Endothelial cell of umbilical vein (primary cell): ENCODE measurements around the gene PHOSPHO1. TPM values are rescaled to one million over a fixed set of nuclear protein-coding genes. Genes with fewer than 3 reads are reported as not detected.

Source experiments
- BruUV-seq: library from RNA; stranded (reverse); fragments of 400-500 nt; replicated peaks from 2 replicates; lab custom pipeline; 2021; lab: Mats Ljungman, UMichigan
- CTCF ChIA-PET: fragments of 300-600, 350-600 bp; sonication (Branson Sonifier 250); formaldehyde crosslinking; loops from one replicate; lab custom pipeline; 2021; ENCODE audit warnings: antibody characterized with exemption, inconsistent platforms; lab: Charles Lee
- POLR2A ChIA-PET: fragments of 300-600, 350-600 bp; sonication (Branson Sonifier 250); formaldehyde crosslinking; loops from one replicate; lab custom pipeline; 2021; ENCODE audit warnings: antibody characterized with exemption, inconsistent platforms; lab: Charles Lee
- DNase-seq: peaks from one replicate; pipeline ENCODE4 v3.0.0-alpha.2; 2011; ENCODE audit warnings: low read depth, low spot score
- FAIRE-seq: peaks from 2 replicates; lab custom pipeline; 2011; peaks lifted over from hg19 to GRCh38; lab: Jason Lieb, UNC
- H2AFZ ChIP-seq: 2 replicates; pipeline ENCODE4 v1.6.0; 2012; ENCODE audit warnings: low read depth, low read length, control low read depth, inconsistent platforms
- H3K27ac ChIP-seq: 2 replicates; pipeline ENCODE4 v1.5.1; 2011; ENCODE audit warnings: low read depth, mild to moderate bottlenecking, control low read depth, low read length, moderate library complexity; ENCODE audit not compliant: insufficient read depth
- H3K27me3 ChIP-seq, 2 experiments: 2 replicates each; pipeline versions ENCODE4 v1.6.0 to v1.6.1; 2011; ENCODE audit warnings: low read length in 2 of 2, mixed read lengths in 1 of 2; ENCODE audit not compliant: control insufficient read depth in 2 of 2, insufficient read depth in 2 of 2
- H3K36me3 ChIP-seq, 2 experiments: 2 replicates in 1 of 2; 3 replicates in 1 of 2; pipeline ENCODE4 v1.5.1; 2011; ENCODE audit warnings: low read length in 2 of 2, mild to moderate bottlenecking in 1 of 2, moderate library complexity in 1 of 2; ENCODE audit not compliant: control insufficient read depth in 2 of 2, insufficient read depth in 2 of 2; ENCODE audit errors: extremely low read depth in 1 of 2
- H3K4me1 ChIP-seq: 3 replicates; pipeline ENCODE4 v1.5.1; 2011; ENCODE audit warnings: mild to moderate bottlenecking, low read length; ENCODE audit not compliant: control insufficient read depth, insufficient read depth; ENCODE audit errors: extremely low read depth
- H3K4me2 ChIP-seq: 2 replicates; pipeline ENCODE4 v1.6.1; 2011; ENCODE audit warnings: low read length, control low read depth, mixed read lengths; ENCODE audit not compliant: insufficient read depth
- H3K4me3 ChIP-seq, 3 experiments: fragments of 200-600 bp in 1 of 3; sonication (generic), shearing (Covaris generic) in 1 of 3; replicated peaks in 1 of 3; 2 replicates each; pipeline ENCODE4 v1.5.1; 2011 to 2016; ENCODE audit warnings: control low read depth in 3 of 3, low read length in 3 of 3, mild to moderate bottlenecking in 2 of 3, inconsistent platforms in 1 of 3, low read depth in 1 of 3, moderate library complexity in 1 of 3; ENCODE audit not compliant: insufficient read depth in 1 of 3
- H3K79me2 ChIP-seq: 2 replicates; pipeline ENCODE4 v1.6.0; 2012; ENCODE audit warnings: low read length, inconsistent platforms; ENCODE audit not compliant: control insufficient read depth, insufficient read depth
- H3K9ac ChIP-seq: replicated peaks from 2 replicates; pipeline ENCODE3; 2011; ENCODE audit warnings: low read length, control low read depth; ENCODE audit not compliant: insufficient read depth; ENCODE audit errors: extremely low read depth
- H3K9me1 ChIP-seq: replicated peaks from 3 replicates; pipeline ENCODE4 v1.6.0; 2011; ENCODE audit warnings: mild to moderate bottlenecking, low read length; ENCODE audit not compliant: control insufficient read depth, insufficient read depth; ENCODE audit errors: extremely low read depth
- H3K9me3 ChIP-seq: replicated peaks from 2 replicates; pipeline ENCODE4 v1.5.1; 2012; ENCODE audit warnings: low read length, inconsistent platforms; ENCODE audit not compliant: control insufficient read depth, insufficient read depth
- H4K20me1 ChIP-seq: replicated peaks from 2 replicates; pipeline ENCODE3; 2011; ENCODE audit warnings: mild to moderate bottlenecking, low read length; ENCODE audit not compliant: control insufficient read depth, insufficient read depth; ENCODE audit errors: extremely low read depth
- EZH2 ChIP-seq: IDR thresholded peaks from 2 replicates; pipeline ENCODE4 v1.6.1; 2012; ENCODE audit warnings: borderline replicate concordance, low read depth, mild to moderate bottlenecking, moderate library complexity, low read length, inconsistent platforms; ENCODE audit not compliant: severe bottlenecking
- FOS ChIP-seq: IDR thresholded peaks from 2 replicates; pipeline ENCODE4 v1.6.1; 2011; ENCODE audit warnings: mild to moderate bottlenecking, low read length, moderate library complexity, borderline replicate concordance; ENCODE audit not compliant: insufficient read depth
- GATA2 ChIP-seq: IDR thresholded peaks from 2 replicates; pipeline ENCODE4 v1.7.0; 2011; ENCODE audit warnings: low read depth, mild to moderate bottlenecking, moderate library complexity, mixed read lengths, low read length; ENCODE audit not compliant: insufficient read length, insufficient read depth
- MYC ChIP-seq: IDR thresholded peaks from one replicate; pipeline ENCODE4 v1.6.1; 2011; ENCODE audit warnings: mild to moderate bottlenecking, low read depth, low read length
- POLR2A ChIP-seq: IDR thresholded peaks from 2 replicates; pipeline ENCODE4 v1.6.1; 2012; ENCODE audit warnings: low read depth, mild to moderate bottlenecking, control low read depth, low read length
- POLR2AphosphoS5 ChIP-seq: IDR thresholded peaks from 2 replicates; pipeline ENCODE4 v1.6.1; 2012; ENCODE audit warnings: low read depth, mild to moderate bottlenecking, control low read depth, low read length, moderate library complexity; ENCODE audit not compliant: insufficient read depth
- dilution Hi-C: fragments of 300-500 bp; cut with MboI; formaldehyde crosslinking; loops from one replicate; pipeline ENCODE4 v1.15.0; 2019; ENCODE audit warnings: low sequenced_read_pairs; ENCODE audit not compliant: extremely low pct_ligation_motif_present
- intact Hi-C: fragments of 100-400 bp; cut with micrococcal nuclease; formaldehyde crosslinking; loops from one replicate; pipeline ENCODE4 v1.10.0; 2022
- polyA plus RNA-seq, 4 experiments: library from polyadenylated mRNA; depleted of rRNA in 3 of 4; stranded (reverse) in 3 of 4; unstranded in 1 of 4; fragments of >200 nt; gene quantifications; 2 replicates each; pipeline versions ENCODE4 v1.2.1 to v1.2.3, GENCODE V29; 2011 to 2012; ENCODE audit warnings: missing spikeins in 1 of 4
- total RNA-seq: library from RNA; stranded (reverse); gene quantifications from 2 replicates; pipeline ENCODE4 v1.2.3, GENCODE V29; 2021
- TF ChIP-seq, protein P1 (sequence below): IDR thresholded peaks from 2 replicates; pipeline ENCODE4 v1.6.1; 2011; ENCODE audit not compliant: insufficient read depth, insufficient read length
- TF ChIP-seq, protein P2 (sequence below), 2 donors: IDR thresholded peaks; 1 replicate in 1 of 2; 2 replicates in 1 of 2; pipeline ENCODE4 v1.5.1; 2011; ENCODE audit warnings: low read length in 2 of 2, mild to moderate bottlenecking in 2 of 2, moderate library complexity in 2 of 2, control low read depth in 1 of 2, inconsistent platforms in 1 of 2, low read depth in 1 of 2; ENCODE audit not compliant: insufficient read depth in 1 of 2; ENCODE audit errors: extremely low read depth in 1 of 2

The PHOSPHO1 gene
- total and polyA plus RNA-seq, 2 donors (not counting 3 experiments of a cell fraction or from before 2014, with no cell fraction given), result 0.23 TPM; not detected in 1

DNA sequence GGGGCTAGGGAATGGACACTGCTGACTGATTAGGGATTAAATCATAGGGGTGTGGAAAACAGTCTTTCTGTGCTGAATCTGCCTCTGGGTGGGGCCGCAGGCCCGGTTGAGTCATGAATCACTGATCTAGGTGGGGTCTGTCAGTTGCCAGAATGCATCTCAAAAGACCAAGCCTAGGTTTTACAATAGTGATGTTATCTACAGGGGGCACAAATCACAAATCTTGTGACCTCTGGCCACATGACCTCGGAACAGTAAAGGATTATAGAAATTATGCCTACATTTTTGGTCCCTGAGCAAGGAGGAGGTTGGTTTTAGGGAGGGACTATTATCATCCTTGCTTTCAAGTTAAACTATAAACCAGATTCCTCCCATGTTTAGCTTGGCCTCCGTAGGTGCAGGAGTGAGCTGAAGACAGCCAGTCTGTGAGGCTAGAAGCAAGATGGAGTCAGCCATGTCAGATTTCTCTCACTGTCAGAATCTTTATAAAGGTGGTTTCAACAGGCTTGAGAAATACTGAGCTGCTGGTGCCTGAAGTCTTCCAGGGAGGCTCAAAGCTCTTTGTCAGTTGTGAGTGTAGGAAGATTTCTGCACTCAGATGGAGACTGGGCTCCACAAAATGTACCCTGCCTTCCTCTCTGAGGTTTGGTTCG, 33.1 kb downstream of the PHOSPHO1 start:
- no peaks in the 10 kb centered on the region for H3K36me3 ChIP-seq
- H3K9me1 ChIP-seq, result no peaks in the 10 kb centered on the region
- no TSS peak for BruUV-seq
- FAIRE-seq (no peak), DNase-seq (no peak)
- no peak overlapping the region for H3K9ac ChIP-seq
- no peaks in the 10 kb centered on the region for H3K9me3 ChIP-seq
- H3K4me1 ChIP-seq, result peaks cover 18% of the 10 kb centered on the region
- ChIA-PET CTCF (interaction anchor here (1.1 to 15.9 kb wide), 5 partner anchors 12 to 93 kb away, joined by 8 to 212 read pairs (median 10); partner anchors contain the start of genes ABI3, GNGT2 and PHOSPHO1), POLR2A (no interaction called here)
- no peaks in the 10 kb centered on the region for H3K79me2 ChIP-seq
- no peak overlapping the region for H3K27ac ChIP-seq
- H2AFZ ChIP-seq, result no peak overlapping the region
- intact Hi-C loops, result no loop called here
- no peaks in the 10 kb centered on the region for H3K27me3 ChIP-seq
- TF ChIP-seq POLR2A, result no peak
- TF ChIP-seq EZH2, result no peak
- TF ChIP-seq, protein P1, sequence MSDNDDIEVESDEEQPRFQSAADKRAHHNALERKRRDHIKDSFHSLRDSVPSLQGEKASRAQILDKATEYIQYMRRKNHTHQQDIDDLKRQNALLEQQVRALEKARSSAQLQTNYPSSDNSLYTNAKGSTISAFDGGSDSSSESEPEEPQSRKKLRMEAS, result no peak
- TF ChIP-seq MYC, result no peak
- TF ChIP-seq FOS, result no peak
- TF ChIP-seq, protein P2, sequence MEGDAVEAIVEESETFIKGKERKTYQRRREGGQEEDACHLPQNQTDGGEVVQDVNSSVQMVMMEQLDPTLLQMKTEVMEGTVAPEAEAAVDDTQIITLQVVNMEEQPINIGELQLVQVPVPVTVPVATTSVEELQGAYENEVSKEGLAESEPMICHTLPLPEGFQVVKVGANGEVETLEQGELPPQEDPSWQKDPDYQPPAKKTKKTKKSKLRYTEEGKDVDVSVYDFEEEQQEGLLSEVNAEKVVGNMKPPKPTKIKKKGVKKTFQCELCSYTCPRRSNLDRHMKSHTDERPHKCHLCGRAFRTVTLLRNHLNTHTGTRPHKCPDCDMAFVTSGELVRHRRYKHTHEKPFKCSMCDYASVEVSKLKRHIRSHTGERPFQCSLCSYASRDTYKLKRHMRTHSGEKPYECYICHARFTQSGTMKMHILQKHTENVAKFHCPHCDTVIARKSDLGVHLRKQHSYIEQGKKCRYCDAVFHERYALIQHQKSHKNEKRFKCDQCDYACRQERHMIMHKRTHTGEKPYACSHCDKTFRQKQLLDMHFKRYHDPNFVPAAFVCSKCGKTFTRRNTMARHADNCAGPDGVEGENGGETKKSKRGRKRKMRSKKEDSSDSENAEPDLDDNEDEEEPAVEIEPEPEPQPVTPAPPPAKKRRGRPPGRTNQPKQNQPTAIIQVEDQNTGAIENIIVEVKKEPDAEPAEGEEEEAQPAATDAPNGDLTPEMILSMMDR (IDR thresholded peaks at IDR 0.05; ENCODE audit: extremely low read depth in 1 of 2, insufficient read depth in 1 of 2, low read depth in 1 of 2, low read length in 2 of 2), result no peak
- no peak for TF ChIP-seq GATA2
- TF ChIP-seq POLR2AphosphoS5, result no peak
- dilution Hi-C loops, result no loop called here
- no peak overlapping the region for H3K4me2 ChIP-seq
- no peak overlapping the region for H3K4me3 ChIP-seq
- H4K20me1 ChIP-seq, result no peaks in the 10 kb centered on the region
